GM12864 (cell line): Measurements from ENCODE around the gene SENP2.

Experiments
- DNase-seq: peaks from one replicate; pipeline ENCODE4 v3.0.0-alpha.2; 2011; ENCODE audit warnings: low read depth
- H3K4me3 ChIP-seq: 2 replicates; pipeline ENCODE4 v1.5.1; 2011; ENCODE audit warnings: mild to moderate bottlenecking, low read depth, low read length, control low read depth
- CTCF ChIP-seq: IDR thresholded peaks from 2 replicates; pipeline ENCODE4 v1.5.1; 2011; ENCODE audit warnings: low read depth, mild to moderate bottlenecking, moderate library complexity, low read length, control low read depth, inconsistent platforms; ENCODE audit errors: missing control alignments

SENP2 gene

DNA sequence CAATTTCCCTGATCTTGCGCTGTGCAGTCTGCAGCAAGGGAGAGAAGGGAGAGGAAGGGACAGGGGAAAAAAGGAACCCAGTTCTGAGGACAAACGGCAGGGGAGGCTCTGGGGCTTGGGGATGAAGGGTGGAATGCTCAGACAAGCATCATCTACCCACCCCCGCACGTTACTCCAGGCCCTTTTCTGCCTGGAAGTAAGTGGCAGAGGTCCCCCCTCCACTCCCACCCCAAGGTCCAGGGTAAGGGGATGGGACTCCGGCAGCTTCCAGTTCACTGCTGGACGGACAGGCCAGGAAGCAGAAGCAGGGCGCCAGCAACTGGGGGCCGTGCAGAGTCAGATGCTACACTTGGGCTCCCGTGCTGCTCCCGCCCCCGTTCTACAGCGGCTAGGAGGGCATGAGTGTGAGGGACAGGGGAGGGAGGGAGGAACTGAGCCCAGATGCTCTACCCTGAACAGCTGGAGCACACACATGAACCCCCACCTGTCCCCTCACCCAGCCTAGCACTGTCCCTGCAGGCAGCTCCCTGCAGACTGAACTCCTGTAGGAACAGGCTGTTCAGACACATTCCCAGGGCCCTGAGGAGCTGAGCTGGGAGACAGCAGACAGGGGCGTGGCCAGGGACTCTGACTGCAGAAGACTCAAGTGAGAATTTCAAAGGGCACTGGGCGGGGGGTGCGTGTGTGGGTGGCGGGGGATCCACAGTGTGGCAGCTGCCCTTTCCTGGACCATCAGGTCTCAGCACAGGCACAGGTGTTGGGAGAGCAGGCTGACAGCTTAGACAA lies 59.7 kb downstream of the SENP2 start:
- no peak overlapping the region for H3K4me3 ChIP-seq
- no peak for TF ChIP-seq CTCF
- no peak for DNase-seq

- TF ChIP-seq CTCF = no peak
- DNase-seq = no peak
- H3K4me3 ChIP-seq = no peak overlapping the region
These were observed 60.5 kb downstream of the SENP2 start for GRCh38 chr3:185646382-185647133.

DNA sequence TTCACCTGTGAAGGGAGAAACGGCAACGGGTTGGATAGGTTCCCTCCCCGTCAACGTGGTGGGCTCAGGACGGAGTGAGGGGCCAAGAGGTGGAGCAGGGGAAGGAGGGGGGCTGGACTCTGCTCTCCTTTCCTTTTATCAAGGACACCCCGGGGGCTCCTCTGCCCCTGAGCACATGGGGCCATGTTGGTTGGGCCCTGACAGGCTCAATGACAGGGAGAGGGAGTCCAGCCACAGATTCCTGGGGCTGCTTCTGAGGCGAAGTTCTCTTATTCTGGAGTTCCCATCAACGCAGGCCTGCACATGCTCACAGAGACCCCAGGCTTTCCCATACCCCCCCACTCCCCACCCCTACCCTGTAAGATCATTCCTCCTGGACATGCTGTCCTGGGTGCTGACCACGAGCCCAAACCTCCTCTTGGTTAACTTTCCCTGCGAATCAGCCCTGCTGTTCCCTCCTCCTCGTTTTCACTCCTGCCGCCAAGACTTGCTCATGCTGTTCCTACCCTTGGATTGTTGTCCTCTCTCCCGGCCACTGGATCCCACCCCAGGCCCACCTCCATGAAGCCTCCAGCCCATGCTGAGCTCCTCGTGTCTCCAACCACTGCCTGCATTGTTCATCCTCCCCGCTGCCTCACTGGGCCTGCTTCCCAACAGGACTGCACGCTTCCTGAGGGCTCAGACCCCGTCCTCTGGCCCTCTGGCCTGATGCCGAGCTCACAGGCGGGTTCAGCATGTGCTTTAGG lies 61.2 kb downstream of the SENP2 start:
- no peak for DNase-seq
- TF ChIP-seq CTCF = no peak
- H3K4me3 ChIP-seq = no peak overlapping the region

GRCh38 chr3:185647880-185648210 lies 61.8 kb downstream of the SENP2 start:
- no peak for TF ChIP-seq CTCF
- H3K4me3 ChIP-seq = no peak overlapping the region
- DNase-seq = no peak

GRCh38 chr3:185648396-185648795 lies 62.3 kb downstream of the SENP2 start:
- no peak overlapping the region for H3K4me3 ChIP-seq
- TF ChIP-seq CTCF = no peak
- no peak for DNase-seq

DNA sequence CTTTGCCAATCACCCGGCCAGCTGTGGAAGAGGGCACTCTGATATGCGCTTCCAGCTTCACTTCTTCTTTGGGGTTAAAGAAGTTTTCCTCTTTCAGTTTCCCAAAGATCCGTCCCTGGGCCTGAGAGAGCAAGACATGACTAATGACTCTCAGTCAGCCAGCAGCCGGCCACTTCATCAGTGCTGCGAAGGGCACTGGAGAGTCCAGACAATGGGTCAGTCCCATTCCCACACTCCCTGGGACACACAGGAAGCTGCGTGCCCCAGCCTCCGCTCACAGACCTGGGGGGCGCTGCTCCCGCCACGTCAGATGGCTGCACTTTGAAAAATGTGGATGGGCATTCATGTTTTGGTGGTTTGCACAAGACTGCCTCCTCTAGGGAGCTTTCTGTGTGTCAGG lies 63.3 kb downstream of the SENP2 start:
- H3K4me3 ChIP-seq = no peak overlapping the region
- DNase-seq = no peak
- no peak for TF ChIP-seq CTCF
